NCI-H524 (cell line): ENCODE data around the gene LMBR1L.
"Not testable (repeated sequence)": the region's sequence is repeated elsewhere in the genome, so short reads cannot be mapped to it uniquely, and the experiment has no call there.

Source experiments
- DNase-seq, 2 experiments: peaks; one replicate each; lab custom pipeline; 2025; lab: John Stamatoyannopoulos, UW

LMBR1L gene, protein sequence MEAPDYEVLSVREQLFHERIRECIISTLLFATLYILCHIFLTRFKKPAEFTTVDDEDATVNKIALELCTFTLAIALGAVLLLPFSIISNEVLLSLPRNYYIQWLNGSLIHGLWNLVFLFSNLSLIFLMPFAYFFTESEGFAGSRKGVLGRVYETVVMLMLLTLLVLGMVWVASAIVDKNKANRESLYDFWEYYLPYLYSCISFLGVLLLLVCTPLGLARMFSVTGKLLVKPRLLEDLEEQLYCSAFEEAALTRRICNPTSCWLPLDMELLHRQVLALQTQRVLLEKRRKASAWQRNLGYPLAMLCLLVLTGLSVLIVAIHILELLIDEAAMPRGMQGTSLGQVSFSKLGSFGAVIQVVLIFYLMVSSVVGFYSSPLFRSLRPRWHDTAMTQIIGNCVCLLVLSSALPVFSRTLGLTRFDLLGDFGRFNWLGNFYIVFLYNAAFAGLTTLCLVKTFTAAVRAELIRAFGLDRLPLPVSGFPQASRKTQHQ

GRCh38 chr12:49110464-49111155 is at the start of gene LMBR1L:
TSS of gene LMBR1L (minus strand) at chr12:49110847. CDS start at chr12:49110555, 292 bp downstream.
- DNase-seq, result peak; percentile 96 to 98

DNA sequence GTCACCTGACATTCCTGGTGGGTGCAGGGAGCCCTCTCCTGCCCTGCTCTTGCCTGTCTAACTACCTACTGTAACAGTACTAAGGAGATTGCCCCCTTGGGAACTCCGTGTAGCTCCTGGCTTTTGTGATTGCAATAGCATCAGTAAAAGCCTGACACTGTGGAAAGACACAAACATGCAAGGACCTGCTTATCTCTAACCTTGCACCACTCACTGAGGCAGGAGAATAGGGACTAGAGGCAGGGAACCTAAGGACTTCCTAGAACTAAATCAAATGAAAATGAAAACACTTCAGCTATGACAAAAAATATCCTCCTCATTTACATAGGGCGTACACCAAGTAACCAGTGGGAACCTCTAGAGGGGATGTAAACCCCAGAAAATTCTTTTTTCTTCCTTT is 49.8 kb upstream of the LMBR1L start:
- DNase-seq, result no peak

DNA sequence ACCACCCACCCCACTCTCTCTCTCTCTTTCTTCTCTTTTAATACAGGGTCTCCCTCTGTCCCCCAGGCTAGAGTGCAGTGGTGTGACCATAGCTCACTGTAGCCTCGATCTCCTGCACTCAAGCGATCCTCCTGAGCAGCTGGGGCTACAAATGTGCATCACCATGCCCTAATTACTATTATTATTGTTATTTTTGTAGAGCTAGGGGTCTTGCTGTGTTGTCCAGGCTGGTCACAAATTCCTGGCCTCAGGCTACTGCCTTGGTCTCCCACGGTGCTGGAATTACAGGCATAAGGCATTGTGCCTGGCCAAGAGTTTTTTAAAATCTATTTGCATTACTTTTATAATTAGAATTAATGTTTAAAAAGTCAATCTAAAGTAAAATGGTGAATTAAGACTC is 43.6 kb upstream of the LMBR1L start:
- DNase-seq, result no peak

DNA sequence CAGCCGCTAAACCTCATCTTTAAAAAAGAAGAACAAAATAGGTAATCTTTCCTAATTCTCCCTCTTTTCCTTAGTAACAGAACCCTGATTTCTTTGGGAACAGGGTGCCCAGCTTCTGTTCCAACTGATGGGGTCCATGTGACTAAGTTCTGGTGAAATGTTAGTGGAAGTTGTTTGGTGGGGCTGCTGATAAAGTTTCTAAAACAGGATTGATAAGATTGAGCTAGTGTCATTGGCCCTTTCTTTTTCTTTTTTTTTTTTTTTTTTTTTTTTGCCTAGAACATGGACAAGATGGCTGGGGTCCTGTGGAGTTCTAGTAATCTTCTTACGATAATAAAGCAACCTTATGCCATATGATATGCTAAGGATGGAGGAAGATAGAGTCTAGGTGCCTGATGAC is 36.7 kb upstream of the LMBR1L start:
- DNase-seq, result no peak

- no peak for DNase-seq
Measured at GRCh38 chr12:49146406-49146805, 35.8 kb upstream of the LMBR1L start.

GRCh38 chr12:49144384-49144783 is 33.7 kb upstream of the LMBR1L start:
- no peak for DNase-seq

GRCh38 chr12:49138999-49139398 is 28.4 kb upstream of the LMBR1L start:
- DNase-seq, result no peak

GRCh38 chr12:49138587-49138986 is 27.9 kb upstream of the LMBR1L start:
- DNase-seq, result no peak

DNA sequence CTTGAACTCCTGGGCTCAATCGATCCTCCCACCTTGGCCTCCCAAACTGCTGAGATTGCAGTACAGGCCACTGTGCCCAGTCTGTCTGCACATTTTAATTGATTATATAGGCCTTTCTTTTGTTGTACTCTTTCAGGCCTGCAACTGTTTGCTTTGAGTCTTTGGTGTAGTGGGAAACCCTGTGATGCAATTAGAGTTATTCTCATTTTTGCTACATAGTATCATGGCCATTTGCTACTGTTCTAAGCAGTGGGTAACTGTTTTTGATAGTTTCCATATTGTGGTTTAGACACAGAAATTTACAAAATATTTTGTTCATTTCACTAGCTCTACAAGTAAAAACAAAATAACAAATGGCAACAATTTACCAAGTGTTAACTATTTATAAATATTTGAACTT is 26.8 kb upstream of the LMBR1L start:
- DNase-seq, result no peak

DNA sequence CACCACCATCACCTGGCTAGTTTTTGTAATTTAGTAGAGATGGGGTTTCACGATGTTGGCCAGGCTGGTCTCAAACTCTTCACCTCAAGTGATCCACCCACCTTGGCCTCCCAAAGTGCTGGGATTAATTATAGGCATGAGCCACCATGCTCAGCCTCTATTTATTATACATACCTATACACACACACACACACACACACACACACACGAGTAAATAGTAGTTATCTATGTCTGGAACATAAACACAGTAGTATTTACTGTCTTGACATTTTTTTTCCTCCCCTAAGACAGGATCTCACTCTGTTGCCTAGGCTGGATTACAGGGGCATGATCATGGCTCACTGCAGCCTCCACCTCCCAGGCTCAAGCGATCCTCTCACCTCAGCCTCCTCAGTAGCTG is 26.4 kb upstream of the LMBR1L start:
- DNase-seq, result not testable (repeated sequence)

GRCh38 chr12:49133590-49133989 is 22.9 kb upstream of the LMBR1L start:
- no peak for DNase-seq

- DNase-seq, result peak in 1 of 2 experiments; percentile 15
Measured at GRCh38 chr12:49133014-49133413, 22.4 kb upstream of the LMBR1L start.

DNA sequence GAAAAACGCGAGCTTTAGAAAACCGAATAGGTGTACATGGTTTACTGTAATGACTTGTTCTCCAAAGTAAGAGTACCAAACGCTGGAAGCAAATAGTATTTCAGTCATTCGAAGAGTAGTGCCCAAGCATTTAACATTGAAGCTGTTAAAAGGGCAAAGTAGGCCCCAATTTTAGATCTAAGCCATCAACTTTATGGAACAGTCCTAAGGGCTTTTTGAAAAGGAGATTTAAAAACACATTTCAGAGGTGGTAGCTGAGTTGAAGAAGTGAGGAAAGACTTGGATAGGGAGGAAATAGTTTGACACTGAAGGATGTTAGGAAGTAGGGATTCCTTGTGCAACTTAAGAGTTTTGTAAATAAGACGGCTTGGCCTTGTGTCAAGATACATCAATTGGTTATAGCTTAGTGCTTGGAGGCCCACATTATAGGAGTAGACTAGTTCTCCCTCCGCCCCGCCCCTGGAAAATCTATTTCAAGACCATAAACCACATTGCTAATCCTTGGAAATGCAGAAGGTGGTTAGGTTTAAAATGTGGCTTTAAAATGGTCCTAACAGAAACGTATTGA is 21.3 kb upstream of the LMBR1L start:
- DNase-seq, result peak; percentile 22 to 51

DNA sequence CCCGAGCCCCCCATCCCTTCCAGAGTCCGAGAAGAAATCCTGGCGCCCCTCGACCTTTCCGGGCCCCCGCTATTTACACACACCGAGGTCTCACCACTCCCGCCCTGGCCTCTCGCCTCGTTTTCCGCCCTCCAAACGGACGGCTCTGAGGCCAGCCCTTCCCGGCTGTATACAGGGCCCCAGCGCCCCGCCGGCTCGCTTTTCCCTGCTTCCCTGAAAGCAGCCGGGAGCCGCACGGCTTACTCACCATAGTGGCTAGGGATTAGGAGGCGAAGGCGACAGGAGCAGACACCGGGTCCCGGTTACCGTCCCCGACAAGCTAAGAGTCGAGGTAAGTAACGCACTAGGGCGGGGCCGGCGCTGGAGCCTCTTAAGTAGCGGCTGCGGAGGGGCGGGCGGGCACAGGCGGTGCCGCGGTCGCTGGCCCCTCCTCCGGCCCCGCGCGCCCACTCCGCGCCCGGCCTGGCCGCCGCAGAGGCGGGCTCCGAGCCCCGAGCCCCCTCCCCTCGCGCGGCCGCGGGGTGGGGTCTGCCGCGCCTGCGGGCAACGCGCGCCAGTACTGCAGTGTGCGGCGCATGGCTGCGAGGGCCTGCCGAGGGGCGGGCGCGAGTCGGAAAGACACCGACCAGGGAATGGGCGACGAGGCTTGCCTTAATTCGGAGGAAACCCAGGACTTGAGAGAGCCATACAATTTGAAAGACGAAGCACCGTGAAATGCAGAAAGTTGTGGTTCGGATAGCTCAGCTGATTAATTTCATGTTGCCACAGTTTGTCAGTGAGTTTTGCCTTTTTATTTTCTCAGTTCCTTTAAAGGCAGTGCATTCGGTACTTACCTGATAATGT is 20.6 kb upstream of the LMBR1L start, which contains the start of gene TUBA1B:
TUBA1B (minus strand) TSS at position 345 of the 843 bp plus-strand sequence; CDS start at position 250, 95 bp downstream.
- peak; percentile 82 to 91 for DNase-seq

GRCh38 chr12:49130151-49131050 is 19.8 kb upstream of the LMBR1L start:
- peak; percentile 90 to 92 for DNase-seq

DNA sequence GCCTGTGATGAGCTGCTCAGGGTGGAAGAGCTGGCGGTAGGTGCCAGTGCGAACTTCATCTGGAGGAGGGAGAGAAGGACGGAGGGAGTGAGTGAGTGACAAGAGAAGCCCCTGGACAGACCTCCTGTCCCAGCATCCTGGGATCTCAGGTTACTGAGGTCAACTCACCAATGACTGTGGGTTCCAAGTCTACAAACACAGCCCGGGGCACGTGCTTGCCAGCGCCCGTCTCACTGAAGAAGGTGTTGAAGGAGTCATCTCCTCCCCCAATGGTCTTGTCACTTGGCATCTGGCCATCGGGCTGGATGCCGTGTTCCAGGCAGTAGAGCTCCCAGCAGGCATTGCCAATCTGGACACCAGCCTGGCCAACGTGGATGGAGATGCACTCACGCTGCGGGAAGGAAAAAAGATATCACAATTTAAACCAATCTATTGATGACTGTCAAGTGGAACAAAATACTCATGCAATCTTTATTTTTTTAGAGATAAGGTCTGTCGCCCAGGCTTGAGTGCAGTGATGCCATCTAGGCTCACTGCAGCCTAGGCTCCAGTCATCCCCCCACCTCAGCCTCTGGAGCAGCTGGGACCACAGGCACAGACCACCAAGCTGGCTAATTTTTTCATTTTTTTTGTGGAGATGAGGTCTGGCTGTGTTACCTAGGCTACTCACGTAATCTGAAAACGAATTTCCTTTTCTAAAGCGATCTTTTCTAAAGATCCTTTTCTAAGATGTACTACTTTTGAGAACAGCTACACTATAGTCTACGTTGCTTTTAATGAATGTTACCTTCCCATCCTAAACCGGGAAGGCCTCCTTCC is 18.9 kb upstream of the LMBR1L start:
- no peak for DNase-seq

- not testable (repeated sequence) for DNase-seq
Measured at GRCh38 chr12:49127971-49128370, 17.3 kb upstream of the LMBR1L start.

- peak in 1 of 2 experiments; percentile 42 for DNase-seq
Measured at GRCh38 chr12:49126852-49127763, 16.5 kb upstream of the LMBR1L start.
